Neural progenitor cell (in vitro differentiated cells): ENCODE measurements around the gene ZNF500.

Experiments
- CTCF ChIP-seq: fragments of 200-600 bp; sonication (generic); IDR thresholded peaks from 2 replicates; pipeline ENCODE4 v1.5.1; 2017; ENCODE audit warnings: antibody characterized with exemption, mild to moderate bottlenecking
- EZH2 ChIP-seq: fragments of 200-600 bp; sonication (generic); IDR thresholded peaks from 2 replicates; pipeline ENCODE4 v1.6.1; 2017; ENCODE audit warnings: antibody characterized with exemption, mild to moderate bottlenecking, moderate library complexity
- EZH2phosphoT487 ChIP-seq: fragments of 200-600 bp; sonication (generic); IDR thresholded peaks from 2 replicates; pipeline ENCODE4 v1.6.1; 2017; ENCODE audit warnings: antibody characterized with exemption

- TF ChIP-seq CTCF: no peak
- no peak for TF ChIP-seq EZH2phosphoT487
- no peak for TF ChIP-seq EZH2
These were observed 33.5 kb upstream of the ZNF500 start for GRCh38 chr16:4800290-4801041.
